ENCODE results near the gene LEMD1.

GRCh38 chr1:205351984-205352713 is 69.7 kb downstream of the LEMD1 start:
- no peak for TF ChIP-seq EP300 (IDR thresholded peaks at IDR 0.05)
- no peak for TF ChIP-seq CTCF (IDR thresholded peaks at IDR 0.05)
- no peak for TF ChIP-seq POLR2A (IDR thresholded peaks at IDR 0.05)
